Thyroid gland (tissue), 4 donors: ENCODE results near the gene BGN. TPM values are rescaled to one million over a fixed set of nuclear protein-coding genes. Genes with fewer than 3 reads are reported as not detected.

ENCODE experiments used
- DNase-seq, 2 donors: peaks; one replicate each; pipeline ENCODE4 v3.0.0-alpha.2; 2019
- H3K27ac ChIP-seq, 3 donors: fragments of 200-600 bp; sonication (generic); 1 replicate in 2 of 3; 2 replicates in 1 of 3; pipeline ENCODE4 v1.5.1; 2016 to 2019; ENCODE audit warnings: mild to moderate bottlenecking in 1 of 3, moderate library complexity in 1 of 3
- H3K27me3 ChIP-seq: fragments of 200-600 bp; sonication (generic); one replicate; pipeline ENCODE4 v1.5.1; 2019
- H3K36me3 ChIP-seq, 2 donors: fragments of 200-600 bp; sonication (generic); one replicate each; pipeline ENCODE4 v1.5.1; 2016 to 2019
- H3K4me1 ChIP-seq, 2 donors: fragments of 200-600 bp; sonication (generic); one replicate each; pipeline ENCODE4 v1.5.1; 2017 to 2019
- H3K4me3 ChIP-seq, 3 donors: fragments of 200-600 bp; sonication (generic); replicated peaks in 1 of 3; 1 replicate in 2 of 3; 2 replicates in 1 of 3; pipeline ENCODE4 v1.5.1; 2016; ENCODE audit warnings: mild to moderate bottlenecking in 1 of 3
- H3K9me3 ChIP-seq: fragments of 200-600 bp; sonication (generic); one replicate; pipeline ENCODE4 v1.5.1; 2017
- CTCF ChIP-seq, 6 experiments: fragments of 200-600 bp in 3 of 6; fragments of 450-650 bp in 3 of 6; sonication (generic) in 3 of 6; IDR thresholded peaks; one replicate each; pipeline ENCODE4 v1.5.1; 2016 to 2019; ENCODE audit warnings: antibody characterized with exemption in 6 of 6, mild to moderate bottlenecking in 2 of 6, inconsistent platforms in 1 of 6, moderate library complexity in 1 of 6
- POLR2A ChIP-seq, 2 donors: fragments of 450-650 bp; IDR thresholded peaks; one replicate each; pipeline ENCODE4 v1.6.1; 2017; ENCODE audit warnings: antibody characterized with exemption in 2 of 2, mild to moderate bottlenecking in 2 of 2, moderate library complexity in 1 of 2
- WGBS, 2 donors: methylation state at CpG; one replicate each; pipeline ENCODE4 v1.1.5; 2017; 5-methylcytosine and 5-hydroxymethylcytosine counted together
- intact Hi-C: fragments of 100-400 bp; cut with DNase I; formaldehyde crosslinking; loops from one replicate; pipeline ENCODE4 v1.15.1; 2023
- total RNA-seq, 4 donors: library from RNA; depleted of rRNA; stranded (reverse); fragments of >200 nt; gene quantifications; one replicate each; pipeline ENCODE4 v1.2.3, GENCODE V29; 2016

BGN gene
- total RNA-seq, 4 donors from 2014 or later: 51.0 to 84.0 (median 68.6) TPM

- DNase-seq: no peak
- Histone ChIP-seq H3K4me1 (no peaks in the 10 kb centered on the region), H3K9me3 (no peaks in the 10 kb centered on the region), H3K27me3 (no peaks in the 10 kb centered on the region), H3K27ac (no peak overlapping the region), H3K4me3 (no peak overlapping the region), H3K36me3 (peaks cover 0 to 3% of the 10 kb centered on the region in 2 donors)
- no peak for TF ChIP-seq POLR2A (IDR thresholded peaks at IDR 0.05)
- no peak for TF ChIP-seq CTCF (IDR thresholded peaks at IDR 0.05)
- intact Hi-C loops: no loop called here
- WGBS, 2 donors: 95 to 98% methylated on average over 14 to 21 of the region's 26 CpGs
Observed at GRCh38 chrX:153450114-153450948, 44.4 kb upstream of the BGN start.

- intact Hi-C loops: no loop called here
- H3K4me1 ChIP-seq: no peaks in the 10 kb centered on the region
- H3K36me3 ChIP-seq: peaks cover 0 to 3% of the 10 kb centered on the region in 2 donors
- TF ChIP-seq POLR2A (IDR thresholded peaks at IDR 0.05) (no peak), CTCF (IDR thresholded peaks at IDR 0.05) (no peak)
- DNase-seq: no peak
- H3K4me3 ChIP-seq: no peak overlapping the region
- H3K27ac ChIP-seq: no peak overlapping the region
- no peaks in the 10 kb centered on the region for H3K27me3 ChIP-seq
- WGBS, 2 donors: 87 to 92% methylated on average over 3 to 5 of the region's 8 CpGs
- H3K9me3 ChIP-seq: no peaks in the 10 kb centered on the region
Observed at GRCh38 chrX:153450949-153451277, 43.9 kb upstream of the BGN start.

GRCh38 chrX:153454901-153455550, 39.8 kb upstream of the BGN start:
- no peak overlapping the region for H3K27ac ChIP-seq
- no peak for DNase-seq
- TF ChIP-seq POLR2A (IDR thresholded peaks at IDR 0.05): no peak
- TF ChIP-seq CTCF (IDR thresholded peaks at IDR 0.05): no peak
- H3K27me3 ChIP-seq: no peaks in the 10 kb centered on the region
- H3K36me3 ChIP-seq: peaks cover 0 to 3% of the 10 kb centered on the region in 2 donors
- H3K4me3 ChIP-seq: no peak overlapping the region
- H3K9me3 ChIP-seq: no peaks in the 10 kb centered on the region
- 91 to 93% methylated on average over 7 to 10 of the region's 16 CpGs for WGBS, 2 donors
- no peaks in the 10 kb centered on the region for H3K4me1 ChIP-seq
- intact Hi-C loops: no loop called here

GRCh38 chrX:153455571-153455970, 39.2 kb upstream of the BGN start:
- DNase-seq: no peak
- WGBS, 2 donors: 100% methylated on average over 3 of the region's 16 CpGs; no CpG with 5 or more reads in 1 of the 2 donors
- H3K27ac ChIP-seq: no peak overlapping the region
- peaks cover 0 to 3% of the 10 kb centered on the region in 2 donors for H3K36me3 ChIP-seq
- H3K9me3 ChIP-seq: no peaks in the 10 kb centered on the region
- intact Hi-C loops: no loop called here
- TF ChIP-seq CTCF (IDR thresholded peaks at IDR 0.05) (no peak), POLR2A (IDR thresholded peaks at IDR 0.05) (no peak)
- no peaks in the 10 kb centered on the region for H3K27me3 ChIP-seq
- no peaks in the 10 kb centered on the region for H3K4me1 ChIP-seq
- H3K4me3 ChIP-seq: no peak overlapping the region

- Histone ChIP-seq H3K27me3 (no peaks in the 10 kb centered on the region), H3K4me3 (no peak overlapping the region), H3K36me3 (peaks cover 0 to 3% of the 10 kb centered on the region in 2 donors), H3K9me3 (no peaks in the 10 kb centered on the region), H3K4me1 (no peaks in the 10 kb centered on the region), H3K27ac (no peak overlapping the region)
- TF ChIP-seq CTCF (IDR thresholded peaks at IDR 0.05): no peak
- TF ChIP-seq POLR2A (IDR thresholded peaks at IDR 0.05): no peak
- intact Hi-C loops: no loop called here
- WGBS, 2 donors: 94% methylated on average over 3 of the region's 12 CpGs; no CpG with 5 or more reads in 1 of the 2 donors
- peak in 1 of 2 donors; percentile 64 for DNase-seq
Observed at GRCh38 chrX:153456161-153456560, 38.6 kb upstream of the BGN start.
